HG02759 (cell line): ENCODE results near the gene SORCS2.

ENCODE experiments used
- ATAC-seq: cut with Tn5 transposase; IDR thresholded peaks from one replicate; pipeline ENCODE4 v1.9.1; 2021; ENCODE audit warnings: mild to moderate bottlenecking, moderate library complexity; ENCODE audit not compliant: unreplicated experiment

The SORCS2 gene

DNA sequence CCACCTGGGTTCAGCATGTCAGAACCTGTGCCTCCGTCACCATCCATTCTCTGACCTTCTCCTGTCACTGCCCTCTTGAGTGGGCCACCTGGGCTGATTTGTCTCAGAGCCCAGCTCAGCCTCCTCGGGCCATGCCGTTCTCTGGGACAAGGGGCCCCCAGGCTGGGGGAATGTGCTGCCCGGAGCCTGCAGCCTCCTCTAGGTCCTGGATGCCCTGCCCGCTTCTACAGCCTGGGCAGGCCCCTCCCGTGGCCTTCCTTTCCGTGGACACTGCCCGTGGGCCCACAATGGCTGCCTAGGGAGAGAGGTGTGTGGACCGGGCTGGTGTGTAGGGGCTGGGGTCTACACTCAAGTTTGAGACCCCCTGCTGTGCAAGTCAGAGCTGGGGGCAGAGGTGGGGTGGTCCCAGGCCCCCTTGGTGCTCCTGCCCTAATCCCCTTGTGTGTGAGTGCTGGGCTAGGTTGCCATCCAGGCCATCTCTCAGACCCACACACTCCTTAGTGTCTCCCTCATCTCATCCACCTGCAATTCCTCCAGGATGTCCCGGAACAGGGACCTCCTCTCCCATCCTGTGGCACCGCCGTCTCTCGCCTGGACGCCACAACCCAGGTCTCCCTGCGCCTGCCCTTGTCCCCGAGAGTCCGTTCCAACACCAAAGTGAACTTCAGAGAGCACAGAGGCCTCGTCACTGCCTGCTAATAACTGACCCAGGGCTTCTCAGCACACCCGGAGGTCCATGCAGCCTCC lies 230.0 kb downstream of the SORCS2 start:
- ATAC-seq = no peak

GRCh38 chr4:7422898-7423180 lies 230.5 kb downstream of the SORCS2 start:
- ATAC-seq = no peak

DNA sequence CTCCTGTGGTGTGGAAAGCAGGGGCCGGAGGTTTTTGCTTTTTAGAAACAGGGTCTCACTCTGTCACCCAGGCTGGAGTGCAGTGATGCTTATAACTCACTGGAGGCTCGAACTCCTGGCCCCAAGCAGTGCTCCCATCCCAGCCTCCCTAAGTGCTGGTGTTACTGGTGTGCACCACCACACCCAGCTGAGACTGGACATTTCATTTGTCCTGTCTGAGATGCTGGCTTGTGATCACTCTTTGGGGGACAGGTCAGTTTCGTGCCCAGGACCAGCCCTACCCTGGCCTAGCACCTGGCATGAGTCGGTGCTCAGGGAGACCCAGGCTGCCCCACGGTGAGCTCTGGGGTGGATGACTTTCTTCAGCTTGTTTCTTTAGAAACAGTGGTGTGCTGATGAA lies 231.1 kb downstream of the SORCS2 start:
- no peak for ATAC-seq

- no peak for ATAC-seq
These were observed 231.6 kb downstream of the SORCS2 start for GRCh38 chr4:7423801-7424552.

DNA sequence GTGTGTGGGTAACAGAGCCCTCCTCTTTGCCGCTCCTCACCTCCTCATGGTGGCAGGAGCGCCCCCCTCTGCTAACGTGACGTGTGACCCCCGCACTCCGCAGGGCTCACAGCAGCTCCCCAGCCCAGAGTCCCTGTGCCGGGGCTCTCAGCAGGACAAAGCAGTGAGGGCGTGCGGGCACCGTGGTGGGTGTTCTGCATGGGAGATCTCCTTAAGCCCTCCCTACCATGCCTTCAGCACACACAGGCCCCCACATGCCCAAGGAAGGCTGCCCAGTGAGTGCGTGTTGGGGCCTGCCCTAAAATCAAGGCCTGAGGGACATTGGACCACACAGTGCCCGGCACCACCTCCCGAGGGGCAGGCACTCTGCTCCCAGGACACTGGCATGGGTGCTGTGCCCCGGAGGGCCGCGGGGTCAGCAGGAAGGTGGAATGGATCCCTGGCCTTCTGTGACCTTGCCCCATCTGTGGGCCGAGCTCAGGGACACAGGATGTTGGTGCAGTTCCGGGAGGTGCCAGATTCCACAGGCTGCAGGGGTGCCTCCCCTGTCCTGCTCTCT lies 232.3 kb downstream of the SORCS2 start:
- ATAC-seq = no peak

- no peak for ATAC-seq
These were observed 232.8 kb downstream of the SORCS2 start for GRCh38 chr4:7425124-7425523.

- ATAC-seq = no peak
These were observed 233.5 kb downstream of the SORCS2 start for GRCh38 chr4:7425591-7426468.

GRCh38 chr4:7426525-7427171 lies 234.3 kb downstream of the SORCS2 start:
- no peak for ATAC-seq

DNA sequence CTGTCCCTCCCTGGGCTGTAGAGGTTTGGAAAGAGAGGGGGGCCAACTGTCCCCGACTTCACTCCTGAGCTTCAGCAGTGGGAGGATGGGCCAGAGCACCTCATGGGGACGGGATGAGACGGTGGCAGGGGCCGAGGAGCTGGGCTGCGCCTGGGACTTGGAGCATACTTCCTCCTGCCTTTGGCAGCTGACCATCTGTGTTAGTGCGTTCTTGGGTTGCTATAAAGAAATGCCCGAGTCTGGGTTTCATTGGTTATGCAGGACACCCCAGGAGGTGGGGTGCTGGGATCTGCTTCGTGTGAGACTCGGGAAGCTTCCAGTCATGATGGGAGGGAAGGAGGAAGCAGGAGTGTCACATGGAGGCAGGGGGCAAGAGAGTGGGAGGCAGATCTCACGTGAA lies 235.0 kb downstream of the SORCS2 start:
- ATAC-seq = no peak

- ATAC-seq = no peak
These were observed 235.5 kb downstream of the SORCS2 start for GRCh38 chr4:7427831-7428260.

- no peak for ATAC-seq
These were observed 236.1 kb downstream of the SORCS2 start for GRCh38 chr4:7428261-7429068.

DNA sequence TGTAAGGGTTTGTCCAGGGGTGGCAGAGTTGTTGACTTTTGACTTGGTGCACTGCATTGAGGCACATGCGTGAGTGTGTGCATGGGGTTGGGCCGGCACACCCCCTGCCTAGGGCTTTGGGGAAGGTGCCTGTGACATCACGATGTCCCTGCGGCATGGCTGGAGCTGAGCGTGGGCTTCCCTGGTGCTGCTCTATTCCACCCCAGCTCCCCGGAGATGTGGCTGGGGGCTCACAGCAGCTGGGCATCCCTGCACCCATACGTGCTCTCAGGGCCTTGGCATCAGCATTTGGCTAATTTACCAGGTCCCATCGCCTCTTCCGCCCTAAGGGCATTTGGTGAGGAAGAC lies 236.7 kb downstream of the SORCS2 start:
- no peak for ATAC-seq

- ATAC-seq = no peak
These were observed 237.3 kb downstream of the SORCS2 start for GRCh38 chr4:7429601-7430078.

DNA sequence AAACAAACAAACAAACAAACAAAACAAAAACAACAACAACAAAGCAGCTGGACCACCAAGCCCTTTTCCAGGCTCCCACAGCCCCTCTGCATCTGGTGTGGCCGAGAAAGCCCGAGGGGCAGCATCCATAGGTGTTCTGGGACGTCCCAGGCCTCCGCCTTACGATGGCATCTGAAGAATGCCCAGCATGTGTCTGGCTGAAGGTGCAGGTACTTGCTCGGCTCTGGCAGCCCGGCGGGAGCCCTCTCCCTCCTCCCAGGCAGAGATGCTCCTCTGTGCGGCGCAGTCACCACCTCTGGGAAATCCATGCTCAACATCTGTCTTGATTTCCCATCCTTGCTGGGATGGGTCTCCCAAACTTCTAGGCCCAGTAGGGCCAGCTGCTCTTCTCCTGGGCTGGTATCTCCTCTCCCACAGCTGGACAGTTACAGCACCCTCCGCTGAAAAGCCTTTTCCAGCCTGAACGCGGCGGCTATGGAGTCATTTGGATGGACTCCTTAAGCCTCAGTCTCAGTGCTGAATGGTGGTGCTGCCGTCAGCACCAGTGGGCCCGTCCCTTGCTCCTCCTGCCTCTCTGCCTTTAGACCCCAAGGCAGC lies 238.1 kb downstream of the SORCS2 start:
- no peak for ATAC-seq

GRCh38 chr4:7430965-7431695 lies 238.8 kb downstream of the SORCS2 start:
- ATAC-seq = no peak

- ATAC-seq = no peak
These were observed 239.6 kb downstream of the SORCS2 start for GRCh38 chr4:7431696-7432530.

DNA sequence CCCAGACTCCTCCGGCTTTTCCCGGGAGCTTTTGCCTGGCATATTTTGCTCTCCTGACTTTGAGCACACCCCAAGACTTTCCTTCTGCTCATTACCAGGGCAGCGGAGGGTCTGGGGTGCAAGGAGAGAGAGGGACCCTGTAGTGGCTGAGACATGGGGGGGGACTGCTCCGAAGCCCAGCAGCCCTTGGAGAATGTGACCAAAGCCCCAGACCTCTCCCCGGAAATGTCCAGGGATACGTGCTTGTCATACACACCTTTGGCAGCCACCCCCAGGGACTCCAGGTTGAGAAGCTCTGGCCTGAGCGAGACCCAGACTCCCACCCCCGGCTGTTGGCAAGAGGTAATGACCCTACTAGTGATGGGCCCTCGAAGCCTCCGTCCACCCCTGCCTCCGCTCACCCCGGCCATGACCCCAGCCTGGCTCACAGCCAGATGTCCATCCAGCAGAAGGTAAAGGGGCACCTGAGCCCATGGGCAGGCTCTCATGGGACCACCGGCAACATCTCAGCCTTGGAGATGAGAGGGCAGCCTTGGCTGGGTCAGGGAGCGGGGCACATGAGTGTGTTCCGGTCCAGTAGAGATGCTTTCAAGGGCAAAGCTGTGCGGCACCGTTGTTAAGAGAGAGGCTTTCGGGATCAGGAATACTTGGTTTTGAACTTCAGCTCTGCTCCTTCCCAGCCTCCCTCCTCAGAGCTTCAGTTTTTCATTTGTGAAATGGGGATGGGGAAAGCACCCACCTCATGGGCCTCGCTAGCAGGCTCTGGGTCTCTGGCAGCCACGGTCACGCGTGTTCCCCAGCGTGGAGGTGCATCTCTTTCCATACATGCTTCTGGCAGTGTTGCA lies 240.4 kb downstream of the SORCS2 start:
- no peak for ATAC-seq
